CD14-positive monocyte (primary cell): ENCODE measurements around the gene ADIRF. TPM values are rescaled to one million over a fixed set of nuclear protein-coding genes. Genes with fewer than 3 reads are reported as not detected.
"Not testable (repeated sequence)": the region's sequence is repeated elsewhere in the genome, so short reads cannot be mapped to it uniquely, and the experiment has no call there.

ENCODE experiments used
- DNase-seq, 3 donors: peaks; one replicate each; pipeline ENCODE4 v3.0.0-alpha.2; 2011 to 2022
- H2AFZ ChIP-seq: 2 replicates; pipeline ENCODE4 v1.6.0; 2012; ENCODE audit warnings: mild to moderate bottlenecking, low read depth, low read length, inconsistent platforms; ENCODE audit not compliant: insufficient read depth, poor library complexity, severe bottlenecking
- H3K27ac ChIP-seq, 2 donors: 1 replicate in 1 of 2; 2 replicates in 1 of 2; pipeline ENCODE4 v1.5.1; 2012 to 2013; ENCODE audit warnings: low read length in 2 of 2, control low read depth in 1 of 2, inconsistent platforms in 1 of 2, low read depth in 1 of 2, mild to moderate bottlenecking in 1 of 2
- H3K27me3 ChIP-seq, 2 donors: one replicate each; pipeline versions ENCODE4 v1.6.0 to v1.6.1; 2011 to 2013; ENCODE audit warnings: low read length in 2 of 2; ENCODE audit not compliant: control insufficient read depth in 2 of 2, insufficient read depth in 2 of 2
- H3K36me3 ChIP-seq, 2 donors: replicated peaks in 1 of 2; 1 replicate in 1 of 2; 2 replicates in 1 of 2; pipeline versions ENCODE4 v1.5.1 to v1.6.1; 2012 to 2013; ENCODE audit warnings: low read length in 2 of 2, control low read depth in 1 of 2, inconsistent platforms in 1 of 2, mild to moderate bottlenecking in 1 of 2; ENCODE audit not compliant: insufficient read depth in 2 of 2, control insufficient read depth in 1 of 2
- H3K4me1 ChIP-seq, 2 donors: 1 replicate in 1 of 2; 2 replicates in 1 of 2; pipeline versions ENCODE4 v1.5.1 to v1.6.1; 2012 to 2013; ENCODE audit warnings: low read length in 2 of 2, control low read depth in 1 of 2, inconsistent platforms in 1 of 2, mild to moderate bottlenecking in 1 of 2, moderate library complexity in 1 of 2; ENCODE audit not compliant: insufficient read depth in 2 of 2, control insufficient read depth in 1 of 2
- H3K4me2 ChIP-seq: replicated peaks from 2 replicates; pipeline ENCODE3; 2012; ENCODE audit warnings: low read length, moderate library complexity, mild to moderate bottlenecking; ENCODE audit not compliant: poor library complexity, severe bottlenecking; ENCODE audit errors: extremely low read depth
- H3K4me3 ChIP-seq, 3 experiments: fragments of 200-600 bp in 1 of 3; sonication (generic) in 1 of 3; replicated peaks in 1 of 3; 1 replicate in 2 of 3; 2 replicates in 1 of 3; pipeline ENCODE4 v1.5.1; 2011 to 2013; ENCODE audit warnings: low read length in 3 of 3, mild to moderate bottlenecking in 3 of 3, control low read depth in 2 of 3, low read depth in 2 of 3, inconsistent platforms in 1 of 3, moderate library complexity in 1 of 3
- H3K79me2 ChIP-seq: 2 replicates; pipeline ENCODE4 v1.6.0; 2012; ENCODE audit warnings: mild to moderate bottlenecking, control low read depth, inconsistent platforms, low read length, moderate library complexity; ENCODE audit not compliant: insufficient read depth
- H3K9ac ChIP-seq: 2 replicates; pipeline ENCODE4 v1.6.0; 2017; ENCODE audit warnings: low read length, mild to moderate bottlenecking; ENCODE audit not compliant: insufficient read depth, poor library complexity, severe bottlenecking
- H3K9me3 ChIP-seq, 2 donors: replicated peaks in 1 of 2; 1 replicate in 1 of 2; 2 replicates in 1 of 2; pipeline versions ENCODE4 v1.5.1 to v1.6.1; 2012 to 2013; ENCODE audit warnings: low read length in 2 of 2, control low read depth in 1 of 2; ENCODE audit not compliant: control insufficient read depth in 1 of 2, insufficient read depth in 1 of 2
- H4K20me1 ChIP-seq: 2 replicates; pipeline ENCODE4 v1.6.0; 2012; ENCODE audit warnings: mild to moderate bottlenecking, low read length, control low read depth, moderate library complexity; ENCODE audit not compliant: insufficient read depth
- H3K27ac Mint-ChIP-seq, 7 donors: one replicate each; pipeline ENCODE4 v1.8.0; 2020; ENCODE audit warnings: mild to moderate bottlenecking in 7 of 7, mixed read lengths in 7 of 7, moderate library complexity in 6 of 7, inconsistent platforms in 2 of 7
- H3K27me3 Mint-ChIP-seq, 3 donors: one replicate each; pipeline ENCODE4 v1.8.0; 2021 to 2022; ENCODE audit warnings: low read depth in 3 of 3, mild to moderate bottlenecking in 3 of 3, mixed read lengths in 3 of 3, moderate library complexity in 3 of 3, inconsistent platforms in 1 of 3
- H3K36me3 Mint-ChIP-seq, 2 donors: one replicate each; pipeline ENCODE4 v1.8.0; 2020; ENCODE audit warnings: mixed read lengths in 2 of 2, inconsistent platforms in 1 of 2, mild to moderate bottlenecking in 1 of 2
- H3K4me1 Mint-ChIP-seq: one replicate; pipeline ENCODE4 v1.8.0; 2020; ENCODE audit warnings: mild to moderate bottlenecking, mixed read lengths
- H3K4me3 Mint-ChIP-seq, 2 donors: one replicate each; pipeline ENCODE4 v1.8.0; 2020; ENCODE audit warnings: mild to moderate bottlenecking in 2 of 2, mixed read lengths in 2 of 2, moderate library complexity in 1 of 2
- H3K9me3 Mint-ChIP-seq, 7 donors: one replicate each; pipeline ENCODE4 v1.8.0; 2020 to 2022; ENCODE audit warnings: mixed read lengths in 7 of 7, mild to moderate bottlenecking in 6 of 7, moderate library complexity in 6 of 7, inconsistent platforms in 2 of 7
- WGBS: methylation state at CpG from one replicate; pipeline ENCODE4 v1.1.5; 2013; ENCODE audit warnings: missing lambda C conversion rate; ENCODE audit not compliant: insufficient coverage; 5-methylcytosine and 5-hydroxymethylcytosine counted together
- intact Hi-C, 2 donors: fragments of 100-400 bp; cut with micrococcal nuclease; formaldehyde crosslinking; loops; one replicate each; pipeline versions ENCODE4 v1.15.0 to v1.15.1; 2023
- polyA plus RNA-seq, 3 donors: library from polyadenylated mRNA; depleted of rRNA in 1 of 3; unstranded in 2 of 3; stranded (reverse) in 1 of 3; fragments of 300-500 nt in 2 of 3; fragments of >200 nt in 1 of 3; fragmentation: Illumina TruSeq in 2 of 3; gene quantifications; 1 replicate in 2 of 3; 2 replicates in 1 of 3; pipeline ENCODE4 v1.2.3, GENCODE V29; 2012 to 2021
- TF ChIP-seq, protein P1 (sequence below): fragments of 200-600 bp; IDR thresholded peaks from one replicate; pipeline ENCODE4 v1.8.0; 2022; ENCODE audit warnings: antibody characterized with exemption, mild to moderate bottlenecking

Gene ADIRF
- polyA plus RNA-seq, 3 donors, result 0.19 TPM; not detected in 2

DNA sequence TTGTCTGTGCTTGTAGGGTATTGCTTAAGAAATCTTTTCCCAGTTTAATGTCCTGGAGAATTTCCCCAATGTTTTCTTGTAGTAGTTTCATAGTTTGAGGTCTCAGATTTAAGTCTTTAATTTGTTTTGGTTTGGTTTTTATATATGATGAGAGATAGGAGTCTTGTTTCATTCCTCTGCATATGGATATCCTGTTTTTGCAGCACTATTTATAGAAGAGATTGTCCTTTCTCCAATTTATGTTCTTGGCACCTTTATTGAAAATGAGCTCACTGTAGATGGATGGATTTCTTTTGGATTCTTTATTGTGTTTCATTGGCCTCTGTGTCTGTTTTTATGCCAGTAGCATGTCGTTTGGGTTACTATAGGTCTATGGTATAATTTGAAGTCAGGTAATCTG lies 20.2 kb downstream of the ADIRF start:
- no peak for DNase-seq
- H3K9ac ChIP-seq, result no peak overlapping the region
- H3K4me3 ChIP-seq, result no peak overlapping the region
- Mint-ChIP-seq H3K36me3 (no peaks in the 10 kb centered on the region), H3K27me3 (peaks cover 0 to 8% (median 1%) of the 10 kb centered on the region in 3 donors), H3K9me3 (peaks cover 0 to 4% (median 3%) of the 10 kb centered on the region in 7 donors), H3K4me1 (no peaks in the 10 kb centered on the region), H3K27ac (no peak overlapping the region), H3K4me3 (no peak overlapping the region)
- no peaks in the 10 kb centered on the region for H4K20me1 ChIP-seq
- no peaks in the 10 kb centered on the region for H3K9me3 ChIP-seq
- no peak overlapping the region for H3K27ac ChIP-seq
- H3K27me3 ChIP-seq, result no peaks in the 10 kb centered on the region
- H3K4me2 ChIP-seq, result no peak overlapping the region
- TF ChIP-seq, protein P1, sequence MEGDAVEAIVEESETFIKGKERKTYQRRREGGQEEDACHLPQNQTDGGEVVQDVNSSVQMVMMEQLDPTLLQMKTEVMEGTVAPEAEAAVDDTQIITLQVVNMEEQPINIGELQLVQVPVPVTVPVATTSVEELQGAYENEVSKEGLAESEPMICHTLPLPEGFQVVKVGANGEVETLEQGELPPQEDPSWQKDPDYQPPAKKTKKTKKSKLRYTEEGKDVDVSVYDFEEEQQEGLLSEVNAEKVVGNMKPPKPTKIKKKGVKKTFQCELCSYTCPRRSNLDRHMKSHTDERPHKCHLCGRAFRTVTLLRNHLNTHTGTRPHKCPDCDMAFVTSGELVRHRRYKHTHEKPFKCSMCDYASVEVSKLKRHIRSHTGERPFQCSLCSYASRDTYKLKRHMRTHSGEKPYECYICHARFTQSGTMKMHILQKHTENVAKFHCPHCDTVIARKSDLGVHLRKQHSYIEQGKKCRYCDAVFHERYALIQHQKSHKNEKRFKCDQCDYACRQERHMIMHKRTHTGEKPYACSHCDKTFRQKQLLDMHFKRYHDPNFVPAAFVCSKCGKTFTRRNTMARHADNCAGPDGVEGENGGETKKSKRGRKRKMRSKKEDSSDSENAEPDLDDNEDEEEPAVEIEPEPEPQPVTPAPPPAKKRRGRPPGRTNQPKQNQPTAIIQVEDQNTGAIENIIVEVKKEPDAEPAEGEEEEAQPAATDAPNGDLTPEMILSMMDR, result no peak
- no peaks in the 10 kb centered on the region for H3K36me3 ChIP-seq
- no peaks in the 10 kb centered on the region for H3K4me1 ChIP-seq
- whole genome bisulfite sequencing, result no CpG with 5 or more reads among the region's 1 CpG
- intact Hi-C loops, result no loop called here
- no peaks in the 10 kb centered on the region for H3K79me2 ChIP-seq
- H2AFZ ChIP-seq, result no peak overlapping the region

- H3K27ac Mint-ChIP-seq, H3K4me1 Mint-ChIP-seq, H3K27ac ChIP-seq, H3K4me2 ChIP-seq, intact Hi-C loops, H3K79me2 ChIP-seq, H3K9me3 ChIP-seq, H4K20me1 ChIP-seq, H3K27me3 Mint-ChIP-seq, H3K4me1 ChIP-seq, H3K27me3 ChIP-seq, H3K36me3 Mint-ChIP-seq, DNase-seq, H2AFZ ChIP-seq, H3K9me3 Mint-ChIP-seq, H3K9ac ChIP-seq, H3K36me3 ChIP-seq, H3K4me3 ChIP-seq, H3K4me3 Mint-ChIP-seq: not testable (repeated sequence)
- whole genome bisulfite sequencing, result no CpG with 5 or more reads among the region's 12 CpGs
These were observed 23.1 kb downstream of the ADIRF start for GRCh38 chr10:86991362-86991761.
